Measurements from ENCODE around the gene CLEC4M.
A peak's percentile ranks its signal among the peaks of the same experiment; 100 is the strongest.
"Not testable (repeated sequence)": the region's sequence is repeated elsewhere in the genome, so short reads cannot be mapped to it uniquely, and the experiment has no call there.

The CLEC4M gene

GRCh38 chr19:7773841-7774240, 10.8 kb downstream of the CLEC4M start:
- no peak for DNase-seq (ENCODE audit: low spot score)

GRCh38 chr19:7775761-7776160, 12.7 kb downstream of the CLEC4M start:
- no peak for DNase-seq (ENCODE audit: low spot score)

GRCh38 chr19:7778081-7778480, 15.0 kb downstream of the CLEC4M start:
- no peak for DNase-seq (ENCODE audit: low spot score)

GRCh38 chr19:7779631-7780486, 16.8 kb downstream of the CLEC4M start:
- no peak for DNase-seq (ENCODE audit: low spot score)

GRCh38 chr19:7781157-7781556, 18.1 kb downstream of the CLEC4M start:
- no peak for DNase-seq (ENCODE audit: low spot score)

- DNase-seq (ENCODE audit: low spot score), result no peak
These were observed 21.0 kb downstream of the CLEC4M start for GRCh38 chr19:7783991-7784423.

- DNase-seq (ENCODE audit: low spot score), result no peak
These were observed 21.8 kb downstream of the CLEC4M start for GRCh38 chr19:7784856-7785255.

GRCh38 chr19:7787141-7787540, 24.1 kb downstream of the CLEC4M start:
- no peak for DNase-seq (ENCODE audit: low spot score)

GRCh38 chr19:7787602-7788177, 24.6 kb downstream of the CLEC4M start:
- no peak for DNase-seq (ENCODE audit: low spot score)

GRCh38 chr19:7788178-7788932, 25.3 kb downstream of the CLEC4M start:
- DNase-seq (ENCODE audit: low spot score), result no peak

- DNase-seq (ENCODE audit: low spot score), result no peak
These were observed 25.9 kb downstream of the CLEC4M start for GRCh38 chr19:7788933-7789323.

GRCh38 chr19:7789447-7789846, 26.4 kb downstream of the CLEC4M start:
- peak; percentile 38 for DNase-seq (ENCODE audit: low spot score)

GRCh38 chr19:7790416-7790815, 27.4 kb downstream of the CLEC4M start:
- no peak for DNase-seq (ENCODE audit: low spot score)

GRCh38 chr19:7792281-7792680, 29.2 kb downstream of the CLEC4M start:
- DNase-seq (ENCODE audit: low spot score), result no peak

- DNase-seq (ENCODE audit: low spot score), result not testable (repeated sequence)
These were observed 29.7 kb downstream of the CLEC4M start for GRCh38 chr19:7792701-7793100.

GRCh38 chr19:7793493-7793892, 30.4 kb downstream of the CLEC4M start:
- DNase-seq (ENCODE audit: low spot score), result no peak

GRCh38 chr19:7795555-7796161, 32.6 kb downstream of the CLEC4M start:
- DNase-seq (ENCODE audit: low spot score), result no peak

- DNase-seq (ENCODE audit: low spot score), result peak; percentile 54
These were observed 36.8 kb downstream of the CLEC4M start for GRCh38 chr19:7799640-7800355.

- no peak for DNase-seq (ENCODE audit: low spot score)
These were observed 38.1 kb downstream of the CLEC4M start for GRCh38 chr19:7801020-7801570.

GRCh38 chr19:7806234-7806633, 43.2 kb downstream of the CLEC4M start:
- DNase-seq (ENCODE audit: low spot score), result no peak

GRCh38 chr19:7806876-7807275, 43.8 kb downstream of the CLEC4M start:
- DNase-seq (ENCODE audit: low spot score), result no peak
